Progenitor cell of endocrine pancreas (in vitro differentiated cells): ENCODE data around the gene TMTC2. TPM values are rescaled to one million over a fixed set of nuclear protein-coding genes. Genes with fewer than 3 reads are reported as not detected.

Experiments
- DNase-seq: peaks from one replicate; pipeline ENCODE4 v3.0.0; 2021; ENCODE audit warnings: low spot score; ENCODE audit not compliant: unreplicated experiment
- H3K27ac Mint-ChIP-seq: 2 replicates; pipeline ENCODE4 v1.8.0; 2021; ENCODE audit warnings: mild to moderate bottlenecking, moderate library complexity, mixed read lengths
- H3K27me3 Mint-ChIP-seq: 2 replicates; pipeline ENCODE4 v1.8.0; 2021; ENCODE audit warnings: mixed read lengths
- H3K36me3 Mint-ChIP-seq: 2 replicates; pipeline ENCODE4 v1.8.0; 2022; ENCODE audit warnings: mixed read lengths; ENCODE audit not compliant: insufficient read depth
- H3K4me1 Mint-ChIP-seq: 2 replicates; pipeline ENCODE4 v1.8.0; 2021; ENCODE audit warnings: low read depth, mixed read lengths
- H3K4me3 Mint-ChIP-seq: 2 replicates; pipeline ENCODE4 v1.8.0; 2021; ENCODE audit warnings: low read depth, mild to moderate bottlenecking, moderate library complexity, mixed read lengths
- H3K9me3 Mint-ChIP-seq: 2 replicates; pipeline ENCODE4 v1.8.0; 2021; ENCODE audit warnings: low read depth, mixed read lengths
- total RNA-seq: library from RNA; stranded (reverse); gene quantifications from 2 replicates; pipeline ENCODE4 v1.2.1, GENCODE V29; 2021
- TF ChIP-seq, protein P1 (sequence below): fragments of 200-600 bp; sonication (generic); IDR thresholded peaks from one replicate; pipeline ENCODE4 v1.5.0; 2021; ENCODE audit warnings: antibody characterized with exemption, mild to moderate bottlenecking; ENCODE audit not compliant: unreplicated experiment

Gene TMTC2
- total RNA-seq, 1 donor from 2014 or later = 15.4 TPM

DNA sequence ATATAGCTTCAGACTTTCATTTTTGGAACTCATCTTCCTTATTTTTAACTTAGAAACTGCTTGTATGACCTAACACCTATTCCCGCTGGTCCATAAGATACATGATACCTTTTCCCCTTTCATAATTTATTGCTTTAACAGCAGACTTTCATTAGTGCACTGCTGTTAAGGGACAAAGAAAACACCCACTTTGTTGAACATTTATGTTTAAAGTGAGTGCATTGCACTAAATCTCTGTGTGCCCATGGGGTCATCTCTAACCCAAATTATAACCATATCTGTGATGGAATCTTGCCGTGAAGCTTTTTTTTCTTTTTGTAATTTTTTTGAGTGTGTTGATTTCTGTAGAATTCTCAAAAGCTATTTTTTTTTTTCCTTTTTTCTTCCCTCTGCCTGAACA lies 261.8 kb downstream of the TMTC2 start:
- H3K9me3 Mint-ChIP-seq = peaks cover 4% of the 10 kb centered on the region
- H3K27me3 Mint-ChIP-seq = no peaks in the 10 kb centered on the region
- no peak for DNase-seq
- TF ChIP-seq, protein P1, sequence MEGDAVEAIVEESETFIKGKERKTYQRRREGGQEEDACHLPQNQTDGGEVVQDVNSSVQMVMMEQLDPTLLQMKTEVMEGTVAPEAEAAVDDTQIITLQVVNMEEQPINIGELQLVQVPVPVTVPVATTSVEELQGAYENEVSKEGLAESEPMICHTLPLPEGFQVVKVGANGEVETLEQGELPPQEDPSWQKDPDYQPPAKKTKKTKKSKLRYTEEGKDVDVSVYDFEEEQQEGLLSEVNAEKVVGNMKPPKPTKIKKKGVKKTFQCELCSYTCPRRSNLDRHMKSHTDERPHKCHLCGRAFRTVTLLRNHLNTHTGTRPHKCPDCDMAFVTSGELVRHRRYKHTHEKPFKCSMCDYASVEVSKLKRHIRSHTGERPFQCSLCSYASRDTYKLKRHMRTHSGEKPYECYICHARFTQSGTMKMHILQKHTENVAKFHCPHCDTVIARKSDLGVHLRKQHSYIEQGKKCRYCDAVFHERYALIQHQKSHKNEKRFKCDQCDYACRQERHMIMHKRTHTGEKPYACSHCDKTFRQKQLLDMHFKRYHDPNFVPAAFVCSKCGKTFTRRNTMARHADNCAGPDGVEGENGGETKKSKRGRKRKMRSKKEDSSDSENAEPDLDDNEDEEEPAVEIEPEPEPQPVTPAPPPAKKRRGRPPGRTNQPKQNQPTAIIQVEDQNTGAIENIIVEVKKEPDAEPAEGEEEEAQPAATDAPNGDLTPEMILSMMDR = no peak
- no peaks in the 10 kb centered on the region for H3K4me1 Mint-ChIP-seq
- no peak overlapping the region for H3K27ac Mint-ChIP-seq
- no peak overlapping the region for H3K4me3 Mint-ChIP-seq
- peaks cover 4% of the 10 kb centered on the region for H3K36me3 Mint-ChIP-seq

DNA sequence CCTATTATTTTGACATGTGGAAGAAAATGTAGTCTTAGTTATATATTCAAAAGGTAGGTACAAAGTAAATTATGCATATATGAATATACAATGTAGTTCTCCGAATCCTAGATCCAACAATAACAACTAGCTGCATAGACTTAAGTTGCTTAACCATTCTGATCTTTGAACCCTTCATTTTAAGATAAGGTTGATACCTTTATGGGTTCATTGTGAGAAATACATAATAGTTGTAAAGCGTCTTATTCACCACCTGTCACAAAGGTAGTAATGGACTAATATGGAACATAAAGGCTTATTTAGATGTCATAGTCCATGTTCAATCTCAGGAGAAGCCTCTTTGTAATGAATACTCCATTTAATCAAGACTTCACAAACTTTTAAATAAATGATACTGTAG lies 263.6 kb downstream of the TMTC2 start:
- Mint-ChIP-seq H3K9me3 (no peaks in the 10 kb centered on the region), H3K4me3 (no peak overlapping the region), H3K27me3 (no peaks in the 10 kb centered on the region), H3K4me1 (peaks cover 9% of the 10 kb centered on the region), H3K36me3 (peaks cover 1% of the 10 kb centered on the region), H3K27ac (no peak overlapping the region)
- TF ChIP-seq, protein P1 = no peak
- DNase-seq = no peak

DNA sequence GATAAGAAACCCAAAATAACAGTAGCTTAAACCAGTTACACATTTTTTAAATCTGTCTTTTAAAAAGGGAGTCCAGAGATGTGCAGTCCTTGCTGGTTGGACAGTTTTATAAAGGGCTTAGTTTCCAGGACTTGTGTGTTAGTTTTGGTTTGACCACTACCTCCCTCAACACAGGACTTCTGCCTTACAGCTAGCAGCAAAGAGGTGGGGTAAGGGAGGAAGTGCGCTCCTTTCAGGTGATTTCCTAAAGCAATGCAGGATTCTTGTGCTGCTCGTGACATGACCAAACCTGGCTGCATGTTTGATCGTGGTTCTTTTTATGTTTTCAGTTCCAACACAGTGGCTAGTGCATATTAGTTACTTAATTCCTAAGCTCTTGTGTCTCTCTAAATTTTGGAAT lies 266.2 kb downstream of the TMTC2 start:
- Mint-ChIP-seq H3K9me3 (peaks cover 8% of the 10 kb centered on the region), H3K36me3 (peaks cover 3% of the 10 kb centered on the region), H3K4me1 (peaks cover 9% of the 10 kb centered on the region), H3K27ac (no peak overlapping the region), H3K4me3 (no peak overlapping the region), H3K27me3 (no peaks in the 10 kb centered on the region)
- TF ChIP-seq, protein P1 = no peak
- no peak for DNase-seq

DNA sequence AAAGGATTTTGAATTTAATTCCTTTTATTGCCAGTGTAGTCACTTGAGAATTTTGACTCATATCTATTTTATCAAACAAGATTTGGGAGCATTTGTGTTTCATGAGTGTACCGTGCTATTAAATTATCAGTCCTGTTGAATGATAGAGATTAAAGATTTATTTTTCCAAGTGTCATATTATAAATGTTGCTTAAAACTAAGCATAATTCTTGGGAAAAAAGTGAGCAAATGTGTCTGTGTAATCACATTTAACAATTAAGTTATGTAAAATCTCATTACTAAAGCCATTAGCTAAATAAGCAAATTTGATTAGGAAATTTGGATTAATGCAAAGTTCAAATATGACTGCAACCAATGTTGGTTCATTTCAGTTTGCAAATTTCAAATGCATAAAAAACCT lies 266.7 kb downstream of the TMTC2 start:
- no peak for DNase-seq
- H3K36me3 Mint-ChIP-seq = peaks cover 3% of the 10 kb centered on the region
- H3K4me1 Mint-ChIP-seq = peaks cover 9% of the 10 kb centered on the region
- TF ChIP-seq, protein P1 = no peak
- no peak overlapping the region for H3K27ac Mint-ChIP-seq
- peaks cover 8% of the 10 kb centered on the region for H3K9me3 Mint-ChIP-seq
- no peaks in the 10 kb centered on the region for H3K27me3 Mint-ChIP-seq
- H3K4me3 Mint-ChIP-seq = no peak overlapping the region

DNA sequence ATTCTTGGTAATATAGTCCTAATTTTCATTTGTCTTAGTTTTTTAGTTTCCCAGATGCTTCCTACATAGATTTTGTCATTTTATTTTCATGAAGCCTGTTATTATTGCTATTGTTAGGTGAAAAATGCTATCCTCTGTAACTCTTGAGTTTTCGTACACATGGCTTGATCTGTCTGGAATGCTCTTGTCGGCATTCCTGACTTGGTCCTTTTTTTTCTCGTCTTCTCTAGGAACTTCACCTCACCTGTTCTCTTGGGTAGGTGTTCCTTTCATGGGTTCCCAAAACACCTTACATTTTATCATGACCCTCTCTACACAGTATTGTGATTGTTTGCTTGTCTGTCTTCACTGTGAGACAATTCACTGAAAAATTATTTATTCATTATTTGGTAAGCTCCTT lies 267.4 kb downstream of the TMTC2 start:
- peaks cover 11% of the 10 kb centered on the region for H3K4me1 Mint-ChIP-seq
- H3K27me3 Mint-ChIP-seq = no peaks in the 10 kb centered on the region
- peaks cover 3% of the 10 kb centered on the region for H3K36me3 Mint-ChIP-seq
- H3K4me3 Mint-ChIP-seq = no peak overlapping the region
- no peak for DNase-seq
- TF ChIP-seq, protein P1 = no peak
- no peak overlapping the region for H3K27ac Mint-ChIP-seq
- peaks cover 8% of the 10 kb centered on the region for H3K9me3 Mint-ChIP-seq
